WERI-Rb-1 (cell line): ENCODE data around the gene ZSCAN20.

Experiments used
- DNase-seq: peaks from one replicate; pipeline ENCODE4 v3.0.0-alpha.2; 2020
- H3K27ac ChIP-seq: fragments of 250-450 bp; sonication (Bioruptor Pico); 2 replicates; pipeline ENCODE4 v1.5.1; 2020; ENCODE audit warnings: mild to moderate bottlenecking, moderate library complexity
- H3K27me3 ChIP-seq: fragments of 250-450 bp; sonication (Bioruptor Pico); 2 replicates; pipeline ENCODE4 v1.5.1; 2021; ENCODE audit warnings: mild to moderate bottlenecking, low read depth, moderate library complexity; ENCODE audit not compliant: insufficient read depth, severe bottlenecking
- H3K36me3 ChIP-seq: fragments of 250-450 bp; sonication (Bioruptor Pico); 2 replicates; pipeline ENCODE4 v1.5.1; 2020; ENCODE audit warnings: mild to moderate bottlenecking, moderate library complexity
- H3K4me3 ChIP-seq: 2 replicates; pipeline ENCODE4 v1.5.1; 2011; ENCODE audit warnings: low read depth, mild to moderate bottlenecking, control low read depth, low read length
- H3K9me3 ChIP-seq: fragments of 250-450 bp; sonication (Bioruptor Pico); 2 replicates; pipeline ENCODE4 v1.5.1; 2021; ENCODE audit warnings: mild to moderate bottlenecking, moderate library complexity; ENCODE audit not compliant: severe bottlenecking
- CTCF ChIP-seq: IDR thresholded peaks from 2 replicates; pipeline ENCODE4 v1.5.1; 2011; ENCODE audit warnings: low read depth, mild to moderate bottlenecking, control low read depth, inconsistent platforms, low read length

The ZSCAN20 gene

GRCh38 chr1:33435096-33435820 is 37.2 kb upstream of the ZSCAN20 start:
- no peak for DNase-seq
- H3K4me3 ChIP-seq = no peak overlapping the region
- TF ChIP-seq CTCF = no peak
- H3K27me3 ChIP-seq = no peaks in the 10 kb centered on the region
- no peak overlapping the region for H3K27ac ChIP-seq
- no peaks in the 10 kb centered on the region for H3K9me3 ChIP-seq
- no peaks in the 10 kb centered on the region for H3K36me3 ChIP-seq

GRCh38 chr1:33436557-33437285 is 35.7 kb upstream of the ZSCAN20 start:
- peak; percentile 78 for DNase-seq
- H3K36me3 ChIP-seq = no peaks in the 10 kb centered on the region
- peak overlapping the region; percentile 72 for H3K27ac ChIP-seq
- no peaks in the 10 kb centered on the region for H3K9me3 ChIP-seq
- TF ChIP-seq CTCF = no peak
- H3K4me3 ChIP-seq = no peak overlapping the region
- no peaks in the 10 kb centered on the region for H3K27me3 ChIP-seq

- no peaks in the 10 kb centered on the region for H3K27me3 ChIP-seq
- peak; percentile 62 for DNase-seq
- no peaks in the 10 kb centered on the region for H3K36me3 ChIP-seq
- no peaks in the 10 kb centered on the region for H3K9me3 ChIP-seq
- no peak overlapping the region for H3K4me3 ChIP-seq
- peak overlapping the region; percentile 72 for H3K27ac ChIP-seq
- no peak for TF ChIP-seq CTCF
Observed at GRCh38 chr1:33438364-33439160, 33.9 kb upstream of the ZSCAN20 start.

- no peak for TF ChIP-seq CTCF
- H3K27ac ChIP-seq = peak overlapping the region; percentile 72
- no peaks in the 10 kb centered on the region for H3K27me3 ChIP-seq
- no peaks in the 10 kb centered on the region for H3K36me3 ChIP-seq
- no peak overlapping the region for H3K4me3 ChIP-seq
- DNase-seq = no peak
- H3K9me3 ChIP-seq = no peaks in the 10 kb centered on the region
Observed at GRCh38 chr1:33439662-33440061, 32.8 kb upstream of the ZSCAN20 start.

GRCh38 chr1:33441088-33441745 is 31.2 kb upstream of the ZSCAN20 start:
- H3K27ac ChIP-seq = no peak overlapping the region
- no peak for DNase-seq
- no peaks in the 10 kb centered on the region for H3K36me3 ChIP-seq
- H3K27me3 ChIP-seq = no peaks in the 10 kb centered on the region
- no peak for TF ChIP-seq CTCF
- no peaks in the 10 kb centered on the region for H3K9me3 ChIP-seq
- H3K4me3 ChIP-seq = no peak overlapping the region
